GM21390 (cell line): ENCODE measurements around the gene ASB18.

ENCODE experiments used
- ATAC-seq: cut with Tn5 transposase; IDR thresholded peaks from one replicate; pipeline ENCODE4 v1.9.1; 2021; ENCODE audit not compliant: unreplicated experiment

ASB18 gene

DNA sequence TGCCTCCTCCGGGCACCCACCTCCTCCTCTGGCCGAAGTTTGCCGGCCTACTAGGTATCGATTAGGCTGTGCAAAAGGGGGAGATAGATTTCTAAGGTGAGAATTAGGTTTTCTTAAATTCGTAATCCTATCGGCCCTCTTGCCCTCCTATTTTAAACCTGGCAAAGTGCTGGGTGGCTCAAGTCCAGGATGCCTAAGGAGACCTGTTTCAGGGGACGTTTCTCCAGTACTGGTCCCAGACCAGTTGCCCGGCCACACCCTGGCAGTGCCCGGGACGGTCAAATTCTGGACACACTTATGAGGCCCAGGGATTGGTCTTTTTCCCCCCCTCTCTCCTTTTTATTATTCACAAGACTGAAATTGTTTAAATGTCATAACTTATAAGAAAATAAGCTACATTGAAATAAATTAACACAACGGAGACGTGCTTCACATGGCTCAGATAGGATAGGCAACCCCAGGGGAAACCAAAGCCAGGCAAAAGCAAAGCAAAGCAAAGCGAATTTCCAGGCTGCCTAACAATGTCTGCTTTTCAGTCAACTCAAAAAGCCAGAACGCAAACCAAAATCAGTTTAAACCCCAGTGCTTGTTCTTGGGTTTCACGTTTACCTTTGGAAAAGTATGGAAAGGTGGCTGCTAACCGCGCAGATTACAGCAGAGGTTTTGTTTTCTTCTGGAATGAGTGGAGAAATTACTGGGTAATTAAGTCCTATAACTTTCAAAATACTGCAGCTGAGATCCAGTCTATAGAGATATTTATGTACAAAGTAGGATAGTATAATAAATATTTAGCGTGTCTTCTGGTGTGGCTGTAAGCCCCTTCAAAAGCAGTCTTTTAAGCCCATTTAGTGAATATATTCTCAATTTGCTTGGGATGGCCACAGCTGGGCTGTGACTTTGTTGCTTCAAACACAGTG is 99.0 kb downstream of the ASB18 start:
- no peak for ATAC-seq

DNA sequence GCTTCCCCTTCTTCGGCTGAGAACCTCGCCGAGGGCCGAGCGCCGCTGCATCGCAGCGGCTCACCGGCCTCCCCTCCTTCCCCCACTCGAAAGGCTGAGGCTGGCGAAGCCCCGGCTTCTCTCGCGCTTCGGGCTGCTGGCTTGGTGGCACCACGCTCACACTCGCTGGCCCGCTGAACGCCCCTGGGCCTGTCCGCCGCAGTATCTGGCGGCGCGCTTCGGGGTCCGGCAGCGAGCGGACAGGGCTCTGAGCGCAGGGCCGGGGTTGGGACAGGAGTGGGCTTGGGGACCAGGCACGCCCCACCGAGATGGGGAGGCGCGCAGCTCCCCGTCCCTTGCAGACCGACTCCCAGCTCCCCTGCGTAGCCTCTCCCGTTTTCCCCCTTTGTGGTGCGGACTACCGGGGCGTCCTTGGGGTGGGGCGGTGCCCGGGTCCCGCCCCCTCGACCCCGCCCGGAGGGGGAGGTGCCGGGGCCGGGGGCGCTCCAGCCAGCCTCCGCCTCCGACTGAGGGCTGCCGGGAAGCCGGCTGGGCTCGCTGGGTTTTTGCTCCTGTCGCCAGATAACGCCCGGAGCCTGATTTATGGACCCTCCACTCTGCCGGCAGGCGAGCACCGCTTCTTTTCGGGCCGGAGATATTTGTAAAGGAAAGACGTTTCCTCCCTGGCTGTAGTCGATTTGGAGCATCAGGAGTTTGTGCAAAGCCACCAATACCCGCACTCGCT is 99.8 kb downstream of the ASB18 start:
- no peak for ATAC-seq

DNA sequence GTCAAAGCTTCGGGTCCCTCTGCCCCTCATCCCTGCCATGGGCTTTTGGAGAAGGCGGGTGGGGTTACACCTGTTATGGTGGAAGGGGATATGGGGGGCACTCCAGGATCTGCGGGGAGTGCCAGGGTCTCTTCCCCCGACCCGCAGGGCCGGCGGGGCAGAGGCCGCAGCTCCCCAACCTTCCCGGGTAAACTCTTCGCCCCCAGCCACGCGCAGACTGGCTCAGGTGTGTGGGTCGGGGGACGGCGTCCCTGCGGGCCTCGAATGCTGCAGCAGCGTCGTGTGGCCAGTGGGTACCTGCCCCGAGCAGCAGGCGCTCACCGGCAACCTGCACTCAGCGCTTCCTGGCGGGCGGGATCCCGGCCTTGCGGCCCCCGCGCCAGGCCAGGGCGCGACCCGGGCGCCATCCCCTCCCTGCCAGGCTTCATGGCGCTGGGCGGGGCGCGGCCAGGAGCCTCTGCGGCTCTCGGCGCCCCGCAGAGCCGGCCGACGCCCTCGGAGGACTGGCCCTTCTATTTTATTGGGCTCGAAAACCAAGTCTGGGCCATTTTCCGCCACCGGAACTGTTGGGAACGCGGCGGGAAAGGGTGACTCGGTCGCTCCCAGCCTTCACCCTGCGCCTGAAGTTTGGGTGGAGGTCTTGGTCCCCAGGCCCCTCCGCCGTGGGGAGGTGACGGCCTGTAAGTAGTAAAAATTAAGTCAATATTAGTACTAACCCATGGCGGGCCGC is 100.6 kb downstream of the ASB18 start:
- ATAC-seq = no peak

DNA sequence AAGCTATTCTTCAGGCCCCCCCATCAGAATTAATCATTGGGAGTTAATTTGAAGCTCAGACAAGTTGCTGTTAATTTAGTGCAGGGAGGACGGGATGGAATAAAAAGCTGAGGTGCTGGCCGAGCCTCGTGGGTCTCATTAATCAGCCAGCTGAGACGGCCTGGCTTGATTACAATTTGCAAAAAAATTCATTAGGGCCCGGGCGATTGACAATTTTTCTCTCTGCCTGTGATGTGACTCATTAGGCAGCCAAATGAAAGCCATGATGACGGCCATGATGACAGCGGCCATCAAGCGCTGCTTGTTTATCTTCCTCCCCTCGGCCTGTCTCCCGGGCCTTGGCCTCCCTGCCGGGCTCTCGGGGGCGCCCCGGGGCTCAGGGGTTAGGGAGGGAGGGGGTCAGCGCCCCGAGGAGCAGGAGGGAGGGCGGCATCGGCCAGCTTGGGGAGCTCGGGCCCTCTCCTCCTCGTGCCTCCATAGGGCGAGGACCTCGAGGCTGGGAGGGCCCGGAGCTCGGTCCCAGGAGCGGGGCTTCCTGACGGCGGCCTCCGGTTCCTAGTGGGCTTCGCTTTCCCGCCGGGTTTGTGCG is 101.2 kb downstream of the ASB18 start:
- ATAC-seq = no peak

DNA sequence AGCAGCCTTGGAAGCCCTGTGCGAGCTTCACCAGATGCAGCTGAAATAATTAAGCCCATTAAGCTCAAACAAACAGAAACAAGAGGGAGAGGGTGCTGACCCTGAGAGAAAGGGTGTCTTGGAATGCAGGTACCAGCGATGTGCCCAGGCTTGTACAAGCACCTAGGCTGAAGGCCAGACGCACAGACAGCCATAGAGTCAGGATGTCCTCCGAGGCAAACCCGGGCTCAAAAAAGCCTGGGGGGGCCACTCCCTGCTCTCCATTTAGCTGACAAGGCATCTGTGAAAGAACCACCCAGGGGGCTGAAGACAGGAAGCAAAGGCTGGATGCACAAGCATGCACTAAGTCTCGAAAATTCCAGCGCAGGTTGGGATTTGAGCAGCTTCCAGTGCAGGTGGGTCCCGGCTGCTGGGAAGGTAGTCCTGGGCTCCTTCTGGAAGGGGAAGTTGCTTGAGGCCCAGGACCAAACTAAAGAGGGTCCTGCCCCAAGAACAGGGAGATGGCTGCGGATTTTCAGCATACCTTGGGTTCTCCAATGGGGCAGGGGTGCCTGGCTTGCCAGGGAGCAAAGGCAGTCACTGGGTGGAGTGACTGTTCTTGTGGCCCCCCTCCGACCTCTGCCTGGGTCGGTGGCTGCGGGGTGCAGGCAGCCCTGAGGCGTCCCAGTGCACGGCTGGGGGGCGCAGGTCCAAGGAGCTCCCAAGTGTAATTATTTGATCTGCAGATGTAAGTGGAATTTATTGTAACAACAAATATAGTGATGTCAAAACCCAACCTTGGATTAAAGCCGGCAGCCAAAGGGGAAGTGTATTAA is 102.0 kb downstream of the ASB18 start:
- ATAC-seq = no peak

DNA sequence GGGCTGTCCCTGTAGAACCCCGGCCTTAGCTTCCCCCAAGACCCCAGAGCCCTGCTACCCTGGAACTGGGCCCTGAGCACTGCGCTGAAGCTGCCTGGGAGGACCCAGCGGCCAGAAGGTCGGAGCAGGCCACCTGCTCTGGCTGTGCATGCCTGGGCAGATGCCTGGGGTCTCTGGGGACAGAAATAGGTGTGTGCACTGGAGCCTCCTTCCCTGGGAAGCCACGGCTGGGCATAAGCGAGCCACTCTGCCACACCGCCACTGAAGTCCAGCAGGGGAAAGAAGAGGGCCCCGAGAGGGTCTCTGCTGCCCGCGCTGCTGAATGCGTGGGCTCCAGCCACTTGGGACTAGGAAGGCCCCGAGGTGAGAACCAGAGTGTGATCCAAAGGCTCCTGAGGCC is 102.7 kb downstream of the ASB18 start:
- ATAC-seq = no peak

DNA sequence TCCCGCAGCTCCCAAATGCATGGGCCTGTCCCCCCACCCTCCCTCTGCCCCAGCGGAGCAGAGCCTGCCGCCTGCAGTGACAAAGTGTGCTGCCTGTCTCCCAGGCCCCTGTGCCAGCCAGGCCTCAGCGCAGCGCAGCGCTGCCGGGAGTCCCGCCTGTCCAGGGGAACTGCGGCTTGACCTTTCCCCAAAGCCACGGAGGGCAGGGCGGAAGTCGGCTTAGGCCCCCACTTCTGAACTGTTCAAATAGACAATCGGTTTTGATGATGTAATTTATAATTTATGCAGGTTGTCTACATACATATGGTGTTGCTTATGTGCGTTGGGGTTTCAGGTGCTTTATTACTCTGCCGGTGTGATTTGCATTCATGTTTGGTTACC is 103.1 kb downstream of the ASB18 start:
- no peak for ATAC-seq

DNA sequence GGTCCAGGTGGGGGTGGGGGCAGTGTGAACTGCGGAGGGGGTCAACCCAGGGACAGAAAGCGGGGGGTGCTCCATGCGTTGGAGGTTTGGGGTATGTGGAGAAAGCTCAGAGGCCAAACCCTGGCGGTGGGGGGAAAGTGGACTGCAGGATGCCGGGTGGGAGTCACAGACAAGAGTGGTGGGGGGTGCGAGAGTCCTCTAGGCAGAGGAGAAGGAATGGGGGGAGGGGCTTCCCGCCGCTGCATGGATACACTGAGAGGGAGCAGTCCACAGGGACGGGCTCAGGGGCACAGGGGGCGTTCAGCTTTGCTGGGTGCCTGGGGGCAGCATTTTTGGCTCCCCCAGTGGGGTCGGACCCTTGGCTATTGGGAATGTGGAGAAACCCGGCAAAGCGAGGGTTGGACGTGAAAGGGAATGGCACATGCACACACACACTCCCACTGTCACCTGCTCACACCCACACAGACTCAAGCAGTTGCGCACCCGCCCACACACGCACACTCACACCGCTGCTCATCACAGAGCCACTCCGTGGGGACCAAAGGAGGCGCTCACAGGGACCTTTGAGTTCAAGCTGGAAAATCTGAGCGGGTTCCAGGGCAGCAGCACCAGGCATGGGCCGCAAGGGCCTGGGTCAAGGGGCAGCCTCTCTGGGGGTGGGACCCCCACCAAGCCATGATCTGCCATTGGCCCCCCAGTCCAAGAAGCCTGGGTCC is 103.7 kb downstream of the ASB18 start:
- ATAC-seq = no peak

DNA sequence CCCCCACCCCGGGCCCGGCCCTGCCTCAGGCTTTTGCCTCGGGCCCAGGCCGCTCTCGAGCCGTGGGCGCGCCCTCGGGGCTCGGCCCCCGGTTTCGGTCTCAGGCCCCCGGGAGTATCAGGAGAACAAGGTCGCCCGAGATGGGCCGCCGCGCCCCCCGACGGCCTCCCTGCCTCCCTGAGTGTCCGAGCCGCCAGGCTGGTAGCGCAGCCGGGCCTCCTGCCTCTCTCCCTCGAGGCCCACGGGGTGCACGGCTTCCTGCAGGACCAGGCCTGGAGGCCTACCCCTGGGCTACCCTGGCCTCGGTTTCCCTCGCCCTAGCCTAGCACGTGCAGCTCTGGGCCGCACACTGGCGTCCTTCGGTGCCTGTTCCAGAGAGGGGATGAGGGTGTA is 104.4 kb downstream of the ASB18 start:
- no peak for ATAC-seq

DNA sequence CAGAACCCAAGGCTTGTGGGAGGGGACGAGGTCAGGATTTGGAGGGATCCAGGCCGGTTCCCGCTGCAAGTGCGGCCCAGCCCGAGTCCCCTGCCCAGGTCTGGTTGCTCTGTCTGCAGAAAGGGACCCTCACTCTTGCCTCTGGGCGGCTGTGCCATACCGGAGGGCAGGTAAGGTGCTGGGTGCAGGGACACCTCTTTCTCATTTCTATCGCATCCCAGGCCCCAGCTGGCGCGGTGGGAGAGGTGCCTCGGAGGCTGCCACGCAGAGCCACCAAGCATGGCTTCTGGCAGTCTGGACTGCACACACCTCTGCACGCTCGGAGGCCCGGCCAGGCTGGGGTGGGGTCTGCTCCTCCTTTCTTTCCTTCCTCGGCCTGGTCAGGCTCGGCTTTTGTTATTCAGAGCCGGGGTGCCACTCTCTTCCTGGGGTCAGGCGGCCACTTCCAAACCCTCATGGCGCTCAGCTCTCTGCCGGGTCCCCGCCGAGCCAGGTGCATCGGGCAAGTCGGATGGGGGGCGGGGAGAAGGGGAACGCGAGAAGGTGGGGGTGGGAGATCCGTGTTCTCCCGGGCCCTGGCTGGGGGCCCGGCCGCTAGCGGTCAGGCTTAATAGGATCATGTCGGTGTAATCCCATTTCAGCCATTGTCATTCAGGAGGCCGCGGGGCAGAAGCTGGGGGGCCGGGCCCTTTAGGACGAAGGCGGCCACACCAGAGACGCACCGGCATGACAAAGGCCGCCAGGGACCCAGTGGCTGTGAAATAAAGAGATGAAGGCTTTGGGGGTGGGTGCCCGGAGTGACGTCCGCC is 105.0 kb downstream of the ASB18 start:
- no peak for ATAC-seq

DNA sequence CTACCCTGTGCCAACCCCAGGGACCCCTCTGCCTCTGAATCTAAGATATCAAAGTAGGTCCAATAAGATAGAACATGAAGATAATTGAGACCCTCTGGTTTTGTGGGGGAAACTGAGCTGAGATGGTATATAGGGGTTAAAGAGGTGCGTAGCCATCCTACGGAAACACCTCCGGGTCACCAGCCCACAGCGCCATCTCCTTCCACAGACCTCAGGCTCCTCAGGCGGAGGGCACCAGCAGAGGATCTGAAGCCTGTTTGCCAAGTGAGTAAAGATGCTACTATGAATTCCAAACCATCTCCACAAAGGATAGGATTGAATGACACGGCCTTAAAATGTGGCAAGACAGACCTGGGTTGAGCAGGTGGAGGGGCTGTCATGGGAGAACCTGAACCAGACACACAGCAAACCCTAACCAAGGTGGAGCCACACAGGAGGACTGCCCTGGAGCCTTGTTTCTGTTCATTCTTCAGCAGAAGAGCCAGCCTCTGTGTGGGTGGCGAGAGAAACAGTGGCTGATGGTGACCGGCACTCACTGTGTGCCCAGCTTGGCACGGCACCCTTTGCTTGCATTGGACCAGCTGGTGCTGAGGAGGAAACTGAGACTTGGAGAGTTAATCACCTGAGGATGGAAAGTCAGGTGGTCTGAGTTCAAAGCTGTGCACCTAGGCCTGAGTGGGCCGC is 106.2 kb downstream of the ASB18 start:
- ATAC-seq = no peak

DNA sequence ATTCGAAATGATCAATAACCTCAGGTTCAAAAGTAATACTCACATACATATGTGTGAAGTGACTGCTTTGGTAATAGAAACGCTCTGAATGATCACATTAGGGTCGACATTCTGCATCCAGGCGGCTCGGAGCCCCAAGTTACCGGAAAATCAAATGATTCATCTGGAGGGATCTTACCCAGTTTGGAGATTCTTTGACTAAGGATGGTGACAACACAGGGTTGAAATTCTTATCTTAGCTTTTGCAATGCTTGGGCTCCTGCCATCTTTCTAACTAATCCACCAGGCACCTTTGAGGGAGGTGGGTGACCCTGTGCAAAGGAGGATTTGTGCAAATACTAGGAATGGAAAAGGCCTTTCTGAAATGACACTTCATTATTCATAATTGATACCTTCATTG is 106.8 kb downstream of the ASB18 start:
- ATAC-seq = no peak

DNA sequence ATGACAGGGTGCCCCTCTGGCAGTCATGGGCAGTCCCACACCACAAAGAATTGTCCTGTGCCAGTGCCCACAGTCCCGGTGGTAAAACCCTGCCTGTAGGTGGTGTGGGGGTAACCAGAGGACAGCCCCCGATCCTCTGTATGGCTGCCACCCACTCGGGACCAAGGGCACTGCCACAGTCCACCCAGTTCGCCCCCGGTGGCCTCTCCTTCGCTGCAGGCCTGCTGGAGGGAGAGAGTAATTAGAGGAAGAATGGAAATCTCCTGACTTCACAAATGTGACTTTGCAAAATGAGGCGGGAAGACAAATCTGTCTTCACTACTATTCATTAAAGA is 107.4 kb downstream of the ASB18 start:
- ATAC-seq = no peak

DNA sequence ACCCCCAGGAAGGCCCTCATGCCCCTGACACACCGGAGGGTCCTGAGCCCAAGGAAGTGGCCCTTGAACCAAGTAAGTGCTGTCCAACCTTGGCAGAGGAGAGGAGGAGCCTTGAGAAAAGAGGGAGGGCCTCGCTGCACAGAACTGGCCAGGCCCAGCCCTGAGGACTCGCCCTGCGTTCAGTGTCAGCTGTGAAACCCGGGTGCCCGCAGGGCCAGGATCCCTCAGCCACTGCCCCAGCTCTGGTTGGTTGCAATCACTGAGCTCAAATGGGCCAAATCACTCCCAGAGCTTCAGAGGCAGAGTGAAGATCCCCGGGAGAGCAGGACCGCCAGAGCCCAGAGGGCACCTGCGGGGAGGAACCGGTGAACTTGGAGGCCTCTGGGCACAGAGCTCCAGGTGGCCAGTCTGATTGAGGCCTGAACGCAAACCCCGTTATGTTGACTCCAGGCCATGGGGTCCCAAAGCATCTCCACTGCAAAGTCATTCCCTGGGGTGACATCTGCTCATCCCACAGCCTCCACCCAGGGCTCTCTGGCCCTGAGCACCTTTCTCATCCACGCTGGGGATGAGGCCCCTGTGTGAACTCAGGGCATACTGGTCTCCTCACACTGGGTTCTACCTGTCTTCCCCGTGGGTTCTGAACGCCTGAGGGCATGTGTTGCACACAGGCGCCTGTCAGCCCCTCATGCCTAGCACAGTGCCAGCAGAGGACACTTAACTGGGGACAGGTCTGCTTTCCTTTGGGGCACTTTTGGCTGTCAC is 107.9 kb downstream of the ASB18 start:
- no peak for ATAC-seq

DNA sequence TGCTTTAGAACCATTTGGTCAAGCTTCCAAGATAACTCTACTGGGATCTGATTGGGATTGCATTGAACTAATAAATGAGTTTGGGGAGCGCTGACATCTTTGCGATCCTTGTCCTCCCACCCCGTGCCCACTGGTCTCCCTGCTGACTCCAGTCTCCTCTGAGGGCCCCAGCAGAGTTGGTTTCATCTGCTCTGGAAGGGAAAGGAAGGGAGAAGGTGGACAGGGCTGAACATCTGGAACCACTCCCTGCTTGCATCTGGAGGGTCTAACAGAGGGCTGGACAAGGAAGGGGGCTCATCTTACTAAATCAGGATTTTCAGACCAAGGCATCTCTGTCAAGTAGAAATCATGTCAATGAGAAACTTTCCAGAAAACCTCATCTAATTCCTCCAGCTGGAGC is 108.8 kb downstream of the ASB18 start:
- ATAC-seq = no peak

DNA sequence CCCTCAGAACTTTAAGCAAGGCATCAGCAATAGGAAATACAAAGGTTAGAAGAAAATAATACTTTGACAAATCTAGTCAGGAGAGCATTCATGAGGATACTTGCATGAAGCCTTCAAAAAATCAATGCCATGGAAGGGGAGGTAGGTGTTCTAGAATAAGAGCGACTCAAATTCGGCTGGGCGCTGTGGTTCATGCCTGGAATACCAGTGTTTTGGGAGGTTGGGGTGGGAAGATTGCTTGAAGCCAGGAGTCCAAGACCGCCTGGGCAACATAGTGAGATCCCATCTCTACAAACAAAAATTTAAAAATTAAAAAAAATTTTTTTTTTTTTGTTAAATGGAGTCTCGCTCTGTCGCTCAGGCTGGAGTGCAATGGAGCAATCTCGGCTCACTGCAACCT is 117.8 kb downstream of the ASB18 start:
- ATAC-seq = no peak

DNA sequence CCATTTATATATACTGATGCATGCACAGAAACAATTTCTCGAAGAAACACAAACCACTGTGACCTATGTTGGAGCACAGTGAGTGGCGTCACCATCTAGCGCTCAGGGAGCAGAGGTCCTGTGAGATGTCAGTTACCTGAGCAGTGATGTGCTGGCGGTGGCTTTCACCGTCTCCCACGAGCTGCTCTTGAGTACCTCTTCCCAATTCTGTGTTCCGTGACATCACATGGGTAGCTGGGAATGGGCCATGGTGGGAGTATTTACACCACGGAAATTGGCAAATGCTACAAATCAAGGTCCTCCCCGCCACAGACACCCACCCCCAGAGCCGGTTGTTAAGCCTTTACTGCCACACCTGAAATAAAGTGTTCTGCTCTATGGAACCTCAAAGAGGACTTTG is 120.4 kb downstream of the ASB18 start:
- ATAC-seq = no peak
